ENCODE data around the gene SCN5A.

The SCN5A gene

GRCh38 chr3:38647217-38647970, 2.1 kb downstream of the SCN5A start:
- no peak for DNase-seq

- DNase-seq, result peak; percentile 24
Observed at GRCh38 chr3:38646630-38647029, 2.9 kb downstream of the SCN5A start.

DNA sequence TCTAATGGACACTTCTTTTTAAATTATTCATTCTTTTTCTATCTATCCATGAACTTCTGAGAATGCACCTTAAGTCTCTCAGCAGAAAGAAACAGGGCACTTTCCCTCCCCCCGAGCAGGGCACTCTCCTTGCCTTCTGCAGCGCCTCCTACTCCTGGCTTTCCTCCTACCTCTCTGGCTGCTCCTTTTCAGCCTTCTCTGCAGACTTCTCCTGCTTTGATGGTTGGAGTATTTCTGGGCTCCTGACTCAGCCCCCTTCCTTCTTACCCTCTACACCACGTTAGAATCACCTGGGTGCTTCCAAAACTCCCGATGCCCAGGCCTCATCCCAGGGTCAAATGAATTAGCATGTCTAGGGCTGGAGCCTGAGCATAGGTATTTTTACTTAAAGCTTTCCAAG, 3.4 kb downstream of the SCN5A start:
- DNase-seq, result no peak

DNA sequence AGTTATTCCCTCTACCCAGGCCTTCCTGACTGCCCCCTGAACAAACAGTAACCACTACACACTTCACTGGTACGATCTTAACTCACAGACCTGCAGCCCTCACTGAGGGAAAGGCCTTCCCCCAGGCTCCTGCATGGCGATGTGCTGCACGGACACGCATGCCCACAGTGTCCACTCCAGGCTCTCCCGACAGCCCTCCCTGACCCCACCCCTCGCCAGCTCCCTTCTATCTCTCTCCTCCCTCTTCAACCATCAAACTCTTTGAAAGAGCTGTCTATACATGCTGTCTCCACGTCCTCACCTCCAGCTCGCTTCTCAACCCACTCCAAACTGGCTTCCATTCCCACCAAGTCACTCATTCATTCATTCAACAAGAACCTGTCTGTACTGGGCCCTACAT, 3.9 kb downstream of the SCN5A start:
- DNase-seq, result no peak

DNA sequence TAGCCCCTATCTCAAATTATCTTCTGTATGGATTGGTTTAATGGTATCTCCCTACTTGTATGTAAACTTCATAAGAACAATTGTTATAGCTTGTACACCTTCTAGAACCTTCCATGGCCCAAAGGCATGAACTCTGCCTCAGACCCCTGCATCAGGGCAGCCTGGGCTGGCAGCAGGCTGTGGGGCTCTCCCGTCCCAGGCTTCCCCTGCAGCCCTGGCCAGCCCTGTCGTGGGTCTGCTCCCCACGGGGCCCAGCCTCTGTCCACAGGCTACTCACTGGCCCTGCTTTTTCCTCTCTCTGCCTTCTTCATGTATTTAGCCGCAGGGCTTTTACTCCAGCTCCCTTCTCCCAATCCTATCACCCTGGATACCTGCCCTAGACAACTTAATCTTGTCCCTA, 4.4 kb downstream of the SCN5A start:
- no peak for DNase-seq

DNA sequence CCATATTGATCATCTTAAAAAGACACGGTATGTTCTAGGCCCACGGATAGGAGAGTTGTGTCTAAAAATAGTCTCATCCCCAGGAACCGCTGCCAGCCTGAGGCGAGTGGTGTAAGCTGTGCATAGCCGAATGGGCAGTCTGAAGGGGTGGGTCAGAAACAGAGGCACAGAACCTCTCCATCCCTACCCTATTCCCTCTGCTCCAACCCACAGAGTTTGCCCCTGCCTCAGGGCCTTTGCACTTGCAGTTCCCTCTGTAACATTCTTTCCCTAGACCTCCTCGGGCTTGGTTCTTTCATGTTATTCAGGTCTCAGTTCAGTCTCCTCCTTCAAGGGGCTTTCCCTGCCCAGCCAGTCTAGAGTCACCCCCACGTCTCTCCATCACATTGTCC, 4.8 kb downstream of the SCN5A start:
- no peak for DNase-seq

DNA sequence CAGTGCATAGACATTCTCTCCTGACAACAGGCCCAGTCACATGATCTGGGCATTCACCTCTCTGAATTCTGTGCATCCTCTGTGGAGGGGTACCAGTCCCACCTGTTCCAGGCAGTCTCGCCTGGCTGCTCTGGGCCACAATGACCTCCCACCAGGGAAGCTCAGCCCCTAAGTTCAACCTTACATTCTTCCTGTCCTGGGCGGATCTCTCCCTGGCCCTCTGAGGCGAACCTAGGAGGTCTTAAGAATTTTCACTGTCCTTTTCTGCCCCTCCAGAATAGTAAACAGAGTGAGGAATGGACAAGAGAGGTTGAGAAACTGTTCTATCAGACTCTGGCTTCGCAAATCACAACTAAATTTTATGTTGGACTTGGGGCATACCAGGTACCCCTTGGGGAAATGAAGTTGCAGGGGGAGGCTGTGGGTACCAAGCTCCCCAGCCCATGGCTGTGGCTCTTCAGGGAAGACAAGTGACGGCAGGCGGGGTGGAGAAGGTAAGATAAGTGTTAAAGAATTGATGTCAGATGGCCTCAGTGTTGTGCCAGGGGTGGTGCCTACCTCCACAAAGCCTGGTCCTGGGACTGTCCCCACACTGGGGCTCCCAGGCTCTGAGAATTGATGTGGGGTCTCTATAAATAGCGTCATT, 5.3 kb downstream of the SCN5A start:
- DNase-seq, result no peak

- DNase-seq, result no peak
Observed at GRCh38 chr3:38643592-38643991, 5.9 kb downstream of the SCN5A start.

DNA sequence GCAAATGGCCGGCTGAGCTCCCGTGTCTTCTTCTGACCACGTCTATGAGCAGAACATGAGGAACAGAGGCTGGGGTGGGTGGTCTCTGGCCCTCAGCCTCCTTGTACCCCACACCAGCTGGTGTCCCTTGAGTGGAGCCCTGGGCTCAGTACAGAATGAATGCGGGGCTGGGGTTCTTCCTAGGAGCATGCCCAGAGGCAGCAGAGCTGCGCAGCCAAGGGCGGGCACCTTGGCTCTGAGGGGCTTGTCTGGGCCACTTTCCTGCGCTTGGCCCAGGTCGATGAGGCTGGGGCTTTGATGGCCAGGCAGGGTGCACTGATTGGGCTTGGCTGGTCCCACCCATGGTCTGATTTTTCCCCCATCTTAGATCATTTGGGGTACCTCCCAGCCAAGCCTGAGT, 6.4 kb downstream of the SCN5A start:
- no peak for DNase-seq

DNA sequence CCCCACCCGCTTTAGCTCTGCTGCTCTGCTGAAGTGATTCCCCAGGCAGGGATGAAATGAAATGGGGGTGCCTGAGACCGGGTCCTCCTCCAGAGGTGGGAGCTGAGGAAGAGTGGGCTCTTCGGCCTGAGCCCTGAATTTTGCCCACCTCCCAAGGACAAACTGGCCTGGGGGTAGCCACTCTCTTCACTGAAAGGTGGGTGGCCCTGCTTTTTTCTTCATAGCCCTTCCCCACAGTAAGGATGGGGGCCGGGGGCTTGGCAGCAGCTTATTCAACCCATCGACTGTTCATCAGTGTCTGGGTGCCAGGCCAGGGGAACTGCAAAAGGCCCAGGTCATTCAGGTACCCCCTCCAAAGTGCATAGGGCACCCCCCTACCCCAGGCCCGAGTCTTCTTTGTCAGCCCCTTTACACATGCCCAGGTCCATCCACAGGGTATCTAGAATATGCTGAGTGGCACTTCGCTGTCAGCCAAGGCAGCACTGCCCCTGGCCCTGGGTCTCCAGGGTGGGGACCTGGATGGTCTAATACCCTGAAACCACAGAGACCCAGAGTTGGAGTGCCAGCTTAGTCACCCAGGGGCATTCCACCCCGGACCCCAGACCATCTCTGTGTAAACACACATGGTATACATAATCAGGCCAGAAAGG, 7.9 kb downstream of the SCN5A start:
- no peak for DNase-seq

- no peak for DNase-seq
Observed at GRCh38 chr3:38640661-38641452, 8.6 kb downstream of the SCN5A start.

DNA sequence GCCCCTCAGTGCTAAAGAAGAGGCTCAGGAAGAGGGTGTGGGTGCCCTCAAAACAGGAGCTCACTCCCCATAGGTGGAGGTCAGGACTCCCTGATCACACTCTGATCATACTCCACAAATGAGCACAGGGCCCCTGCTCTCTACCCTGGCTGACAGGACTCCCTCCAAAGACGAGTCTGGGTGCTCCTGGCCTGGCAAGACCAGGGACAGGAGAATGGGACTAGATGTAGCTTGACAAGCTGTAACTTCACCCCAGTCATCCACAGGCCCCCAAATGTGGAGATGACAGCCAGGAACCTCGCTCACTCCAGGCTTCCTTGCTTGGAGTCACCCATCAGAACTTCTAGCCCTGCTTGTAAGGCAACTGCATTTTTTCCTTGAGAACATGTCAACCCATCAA, 11.1 kb downstream of the SCN5A start:
- no peak for DNase-seq

GRCh38 chr3:38637906-38638305, 11.6 kb downstream of the SCN5A start:
- no peak for DNase-seq

DNA sequence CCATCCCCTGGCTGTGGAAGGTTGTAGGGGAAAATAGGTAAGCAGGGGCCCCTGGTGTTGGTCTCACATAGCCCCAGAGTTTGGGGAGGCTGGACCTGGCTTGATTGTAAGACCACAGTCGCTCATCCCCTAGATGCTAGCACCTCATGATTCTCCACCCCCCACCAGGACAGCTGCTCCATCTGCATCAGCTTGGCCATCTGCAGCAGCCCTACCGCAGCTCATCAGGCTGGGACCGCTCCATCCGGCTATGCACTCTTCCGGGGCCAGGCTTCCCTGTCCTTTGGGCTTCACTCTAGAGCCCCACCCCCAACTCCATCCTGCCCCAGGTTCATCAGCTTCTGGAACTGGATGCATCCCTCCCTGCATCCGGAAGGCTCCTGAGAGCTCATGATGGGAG, 12.6 kb downstream of the SCN5A start:
- DNase-seq, result no peak

DNA sequence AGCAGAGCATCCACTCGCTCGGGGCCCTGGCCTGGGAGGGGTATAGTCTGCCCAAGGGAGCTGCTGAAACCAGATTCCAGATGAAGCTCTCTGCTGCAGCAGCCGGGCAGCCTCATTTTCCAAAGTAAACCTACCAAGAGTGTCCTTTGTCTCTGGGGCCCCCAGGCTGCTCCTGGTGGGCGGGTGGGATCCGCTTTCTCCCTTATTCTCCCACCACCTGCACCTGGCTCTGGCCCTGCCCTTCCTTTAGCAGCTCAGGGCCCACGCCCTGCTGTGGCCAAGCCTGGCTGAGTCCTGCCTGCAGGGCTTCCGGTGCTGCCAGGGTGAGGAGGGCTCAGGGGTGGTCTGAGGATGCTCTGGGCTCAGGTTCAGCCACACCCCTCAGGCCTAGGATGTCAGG, 13.0 kb downstream of the SCN5A start:
- DNase-seq, result no peak

GRCh38 chr3:38634111-38634510, 15.4 kb downstream of the SCN5A start:
- peak; percentile 18 for DNase-seq

GRCh38 chr3:38632989-38633388, 16.5 kb downstream of the SCN5A start:
- no peak for DNase-seq

GRCh38 chr3:38630606-38631005, 18.9 kb downstream of the SCN5A start:
- no peak for DNase-seq

- no peak for DNase-seq
Observed at GRCh38 chr3:38630070-38630469, 19.4 kb downstream of the SCN5A start.

DNA sequence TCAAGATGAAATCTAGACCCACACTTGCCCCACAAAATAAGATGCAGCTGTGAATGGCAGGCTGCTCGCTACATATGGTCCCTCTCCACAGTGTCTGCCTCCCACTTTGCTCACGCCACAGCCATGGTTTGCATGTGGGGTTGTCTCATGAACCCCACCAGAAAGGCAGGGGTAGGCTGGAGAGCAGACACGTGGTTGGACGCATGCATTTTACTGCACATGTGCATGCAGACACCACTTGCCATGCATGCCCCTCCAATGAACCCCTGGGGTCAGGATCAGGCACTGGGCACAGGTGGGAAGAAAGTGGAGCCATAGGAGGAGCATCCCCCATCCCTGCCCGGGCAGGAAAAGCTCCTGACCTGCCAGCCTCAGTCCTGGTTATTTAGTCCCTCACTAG, 20.7 kb downstream of the SCN5A start:
- no peak for DNase-seq

DNA sequence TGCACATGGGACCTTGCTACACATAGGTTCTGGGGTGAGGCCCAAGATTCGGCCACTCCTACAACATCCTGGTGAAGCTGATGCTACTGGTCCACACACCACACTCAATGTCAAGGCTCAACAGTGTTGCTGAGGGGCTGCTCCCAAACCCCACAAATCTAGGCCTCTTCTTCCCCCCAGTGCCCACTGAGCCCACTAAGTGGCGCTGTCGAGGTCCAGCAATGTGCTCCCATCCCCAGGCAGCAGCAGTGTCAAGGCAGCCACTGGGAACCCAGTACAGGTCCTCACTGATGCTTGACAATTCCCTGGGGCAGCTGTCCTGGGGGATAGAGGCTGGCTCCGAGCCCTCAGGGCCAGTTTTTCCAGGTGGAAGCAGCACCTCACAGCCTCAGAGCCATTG, 21.5 kb downstream of the SCN5A start:
- no peak for DNase-seq

GRCh38 chr3:38626171-38626570, 23.3 kb downstream of the SCN5A start:
- no peak for DNase-seq

GRCh38 chr3:38623539-38623938, 25.9 kb downstream of the SCN5A start:
- DNase-seq, result no peak
